HG02938 (cell line): ENCODE results near the gene THRSP.
"Not testable (repeated sequence)": the region's sequence is repeated elsewhere in the genome, so short reads cannot be mapped to it uniquely, and the experiment has no call there.

ENCODE experiments used
- ATAC-seq: cut with Tn5 transposase; IDR thresholded peaks from one replicate; pipeline ENCODE4 v1.9.1; 2021; ENCODE audit warnings: mild to moderate bottlenecking, moderate library complexity; ENCODE audit not compliant: unreplicated experiment

The THRSP gene, protein sequence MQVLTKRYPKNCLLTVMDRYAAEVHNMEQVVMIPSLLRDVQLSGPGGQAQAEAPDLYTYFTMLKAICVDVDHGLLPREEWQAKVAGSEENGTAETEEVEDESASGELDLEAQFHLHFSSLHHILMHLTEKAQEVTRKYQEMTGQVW

DNA sequence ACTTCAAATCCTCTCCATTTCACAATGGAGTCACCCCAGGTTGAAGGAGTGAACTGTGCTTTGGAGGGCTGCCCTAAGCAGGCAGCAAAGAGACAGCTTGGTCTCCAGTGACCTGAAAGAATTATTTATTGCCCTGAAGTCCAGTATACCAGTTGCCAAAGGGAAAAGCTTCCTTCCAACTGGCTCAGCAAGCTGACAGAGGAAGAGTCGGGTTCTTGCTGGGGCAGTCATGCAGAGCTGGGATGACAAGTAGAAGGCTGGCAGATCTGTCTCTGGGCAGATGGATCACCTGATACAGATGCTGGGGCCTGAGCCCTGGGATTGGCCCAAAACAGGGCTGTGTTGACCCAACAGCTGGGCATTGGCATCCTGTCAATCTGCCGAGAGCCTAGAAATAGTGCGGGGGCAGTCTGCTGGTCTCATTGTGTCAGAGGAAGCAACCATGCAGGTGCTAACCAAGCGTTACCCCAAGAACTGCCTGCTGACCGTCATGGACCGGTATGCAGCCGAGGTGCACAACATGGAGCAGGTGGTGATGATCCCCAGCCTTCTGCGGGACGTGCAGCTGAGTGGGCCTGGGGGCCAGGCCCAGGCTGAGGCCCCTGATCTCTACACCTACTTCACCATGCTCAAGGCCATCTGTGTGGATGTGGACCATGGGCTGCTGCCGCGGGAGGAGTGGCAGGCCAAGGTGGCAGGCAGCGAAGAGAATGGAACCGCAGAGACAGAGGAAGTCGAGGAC, at the start of gene THRSP:
THRSP (plus strand) TSS at position 422 of the 742 bp plus-strand sequence; CDS start at position 443, 21 bp downstream.
- ATAC-seq = no peak

DNA sequence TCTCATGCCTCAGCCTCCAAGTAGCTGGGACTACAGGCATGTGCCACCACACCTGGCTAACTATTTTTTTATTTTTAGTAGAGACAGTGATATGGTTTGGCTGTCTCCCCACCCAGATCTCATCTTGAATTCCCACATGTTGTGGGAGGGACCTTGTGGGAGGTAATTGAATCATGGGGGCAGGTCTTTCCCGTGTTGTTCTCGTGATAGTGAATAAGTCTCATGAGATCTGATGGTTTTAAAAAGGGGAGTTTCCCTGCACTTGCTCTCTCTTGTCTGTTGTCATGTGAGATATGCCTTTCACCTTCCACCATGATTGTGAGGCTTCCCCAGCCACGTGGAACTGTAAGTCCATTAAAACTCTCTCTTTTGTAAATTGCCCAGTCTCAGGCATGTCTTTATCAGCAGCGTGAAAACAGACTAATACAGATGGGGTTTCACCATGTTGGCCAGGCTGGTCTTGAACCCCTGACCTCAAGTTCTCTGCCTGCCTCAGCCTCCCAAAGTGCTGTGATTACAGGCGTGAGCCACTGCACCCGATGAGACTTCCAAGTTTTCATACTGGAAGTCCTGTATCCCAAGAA, 48.6 kb upstream of the THRSP start:
- not testable (repeated sequence) for ATAC-seq

DNA sequence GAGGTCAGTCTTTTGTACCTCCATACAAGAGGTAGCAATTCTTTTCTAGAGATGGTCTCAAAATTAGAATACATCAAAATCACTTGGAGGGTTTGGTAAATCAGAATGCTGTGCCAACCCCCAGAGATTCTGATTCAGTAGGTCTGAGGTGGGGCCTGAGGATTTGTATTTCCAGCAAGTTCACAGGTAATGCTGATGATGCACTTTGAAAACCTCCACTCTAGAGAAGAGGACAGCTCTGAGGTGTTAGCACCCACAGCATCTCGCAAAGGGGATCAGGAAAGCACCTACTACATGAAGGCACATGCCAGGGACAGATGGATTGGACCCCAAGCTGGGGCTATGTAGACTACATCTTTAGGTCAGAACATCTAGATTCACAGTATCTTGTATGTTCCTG, 47.8 kb upstream of the THRSP start:
- ATAC-seq = no peak

DNA sequence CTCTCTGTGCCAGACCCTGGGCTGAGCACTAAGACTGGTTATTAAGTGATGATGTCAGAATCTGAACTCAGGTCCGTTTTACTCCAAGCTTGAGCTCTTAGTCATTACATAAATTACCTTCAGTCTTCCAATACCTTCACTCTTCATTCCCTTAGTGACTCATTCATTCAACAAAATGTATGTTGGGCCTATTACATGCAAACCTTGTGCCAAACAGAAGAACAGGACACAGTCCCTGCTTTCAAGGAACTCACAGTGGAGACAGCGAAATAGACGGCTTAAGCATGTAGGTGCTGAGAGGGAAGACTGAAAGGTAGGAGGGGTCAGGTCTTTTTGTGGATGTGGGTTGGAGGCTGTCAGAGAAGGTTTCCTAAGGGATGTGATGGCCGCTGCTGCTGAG, 43.9 kb upstream of the THRSP start:
- no peak for ATAC-seq

DNA sequence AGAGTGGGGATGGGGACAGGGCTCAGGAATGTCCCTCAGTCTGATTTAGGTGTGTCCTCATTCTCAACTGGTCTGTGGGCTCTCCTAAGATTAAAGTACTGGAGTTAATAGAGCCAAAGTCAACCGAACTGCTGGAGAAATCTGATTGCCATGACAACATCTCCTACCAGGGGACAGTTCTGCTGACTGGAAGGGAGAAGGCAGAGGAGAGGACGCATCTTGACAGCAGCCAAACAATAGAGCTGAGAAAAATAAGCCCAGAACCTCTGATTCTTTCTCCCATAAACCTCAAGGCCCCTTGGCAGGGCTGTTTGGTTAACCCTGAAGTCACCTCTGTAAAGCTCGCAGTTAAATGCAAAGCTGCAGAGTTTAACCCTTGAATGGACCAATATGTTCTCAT, 43.4 kb upstream of the THRSP start:
- ATAC-seq = no peak

DNA sequence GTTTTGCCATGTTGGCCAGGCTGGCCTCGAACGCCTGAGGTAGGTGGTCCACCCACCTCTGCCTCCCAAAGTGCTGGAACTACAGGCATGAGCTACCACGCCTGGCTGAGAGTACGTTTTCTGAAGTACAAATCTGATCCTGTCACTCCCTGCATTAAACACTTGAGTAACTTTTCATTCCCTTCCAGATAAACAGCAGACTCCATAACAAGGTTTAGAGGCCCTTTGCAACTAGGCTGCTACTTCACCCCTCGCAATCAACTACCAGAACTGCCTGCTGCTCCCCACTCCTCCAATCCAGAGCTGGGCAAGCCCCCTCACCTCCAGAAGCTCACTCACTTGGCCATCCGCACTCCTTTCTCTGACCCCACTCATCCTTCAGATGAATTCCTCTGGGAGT, 42.0 kb upstream of the THRSP start:
- ATAC-seq = no peak

DNA sequence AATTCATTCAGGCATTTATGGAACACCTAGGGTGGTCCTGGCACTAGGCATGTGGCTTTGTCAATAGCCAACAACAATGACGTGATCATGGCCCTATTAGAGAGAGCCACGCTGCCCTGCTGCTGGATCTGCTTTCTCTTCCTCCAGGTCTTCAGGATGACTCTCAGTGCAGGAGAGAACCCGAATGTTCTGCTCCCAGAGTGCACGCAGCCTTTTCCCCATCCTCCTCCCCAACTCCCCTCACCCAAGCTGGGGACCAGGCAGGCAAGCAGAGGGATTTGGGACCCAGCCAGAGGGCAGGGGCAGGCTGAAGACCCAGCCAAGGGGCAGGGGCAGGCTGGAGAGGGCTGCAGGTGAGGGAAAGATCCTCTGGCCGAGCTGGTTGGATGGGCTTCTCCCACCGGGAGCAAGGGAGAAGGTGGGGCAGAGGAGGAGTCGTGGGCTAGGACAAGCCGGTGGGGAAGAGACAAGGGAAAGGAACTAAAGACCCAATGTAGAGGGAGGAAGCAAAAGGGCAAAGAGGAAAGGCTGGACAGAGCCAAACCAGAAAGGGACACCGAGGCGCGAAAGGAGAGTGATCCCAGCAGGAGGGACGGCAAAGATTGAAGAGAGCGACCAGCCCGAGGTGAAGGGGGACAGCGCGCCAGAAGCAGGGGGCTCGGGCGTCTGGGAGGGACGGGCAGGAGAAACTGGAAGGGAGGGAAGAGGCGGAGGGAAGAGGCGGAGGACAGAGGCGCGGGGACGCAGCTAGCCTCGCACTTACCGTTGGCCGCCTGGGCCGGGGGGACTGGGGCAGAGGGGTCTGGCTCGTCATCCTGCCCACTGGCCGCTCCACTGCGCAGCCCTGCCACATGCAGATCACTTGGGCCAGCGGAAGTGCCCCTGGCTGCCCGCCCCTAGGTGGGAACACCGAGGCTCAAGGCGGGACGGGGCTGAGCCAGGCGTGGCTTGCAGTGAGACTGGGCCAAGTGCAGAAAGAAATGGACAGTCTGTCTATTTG, 41.0 kb upstream of the THRSP start, which contains the start of gene KCTD14:
KCTD14 (minus strand) TSS at position 880 of the 1,000 bp plus-strand sequence; CDS start at position 853, 27 bp downstream.
- ATAC-seq = no peak

DNA sequence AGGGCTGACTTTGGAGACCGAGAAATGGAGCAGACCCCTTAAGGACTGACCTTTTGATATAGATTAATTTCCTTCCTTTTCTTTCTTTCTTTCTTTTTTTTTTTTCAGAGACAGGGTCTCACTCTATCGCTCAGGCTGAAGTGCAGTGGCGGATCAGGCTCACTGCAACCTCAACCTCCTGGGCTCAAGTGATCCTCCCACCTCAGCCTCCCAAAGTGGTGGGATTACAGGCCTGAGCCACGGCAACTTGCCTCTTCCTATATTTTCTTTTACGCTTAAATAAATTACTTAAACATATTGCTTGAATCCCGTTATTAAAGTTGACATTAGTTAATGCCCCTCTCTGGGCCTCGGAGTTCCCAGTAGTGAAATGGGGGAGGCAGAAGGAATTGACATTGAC, 40.2 kb upstream of the THRSP start:
- ATAC-seq = no peak

DNA sequence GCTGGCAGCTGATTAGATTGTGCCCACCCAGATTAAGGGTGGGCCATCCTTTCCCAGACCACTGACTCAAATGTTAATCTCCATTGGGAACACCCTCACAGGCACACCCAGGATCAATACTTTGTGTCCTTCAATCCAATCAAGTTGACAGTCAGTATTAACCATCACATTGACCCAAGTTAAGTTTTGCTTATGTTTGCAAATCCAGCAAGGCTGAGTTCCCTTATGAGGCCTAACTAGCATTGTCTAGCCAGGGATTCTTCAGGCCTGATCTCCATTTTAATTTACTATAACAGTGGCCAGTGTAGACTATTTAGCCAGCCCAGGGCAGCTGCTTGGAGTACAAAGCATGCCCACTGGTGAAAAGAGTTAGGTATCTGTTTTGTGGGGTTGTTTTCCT, 38.3 kb upstream of the THRSP start:
- ATAC-seq = no peak

DNA sequence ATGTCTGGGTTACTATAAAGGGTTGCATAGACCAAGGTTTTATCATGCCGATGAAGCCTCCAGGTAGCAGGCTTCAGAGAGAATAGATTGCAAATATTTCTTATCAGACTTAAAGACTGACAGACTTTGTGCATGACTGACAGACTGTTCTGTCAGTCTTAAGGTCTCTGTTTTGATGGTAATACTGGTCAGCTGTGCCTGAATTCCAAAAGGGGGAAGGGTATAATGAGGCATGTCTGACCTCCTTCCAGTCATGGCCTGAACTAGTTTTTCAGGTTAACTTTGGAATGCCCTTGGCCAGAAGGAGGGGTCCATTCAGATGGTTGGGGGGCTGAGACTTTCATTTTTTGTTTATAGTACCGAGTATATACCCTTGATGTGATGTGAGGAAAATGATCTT, 35.9 kb upstream of the THRSP start:
- no peak for ATAC-seq

DNA sequence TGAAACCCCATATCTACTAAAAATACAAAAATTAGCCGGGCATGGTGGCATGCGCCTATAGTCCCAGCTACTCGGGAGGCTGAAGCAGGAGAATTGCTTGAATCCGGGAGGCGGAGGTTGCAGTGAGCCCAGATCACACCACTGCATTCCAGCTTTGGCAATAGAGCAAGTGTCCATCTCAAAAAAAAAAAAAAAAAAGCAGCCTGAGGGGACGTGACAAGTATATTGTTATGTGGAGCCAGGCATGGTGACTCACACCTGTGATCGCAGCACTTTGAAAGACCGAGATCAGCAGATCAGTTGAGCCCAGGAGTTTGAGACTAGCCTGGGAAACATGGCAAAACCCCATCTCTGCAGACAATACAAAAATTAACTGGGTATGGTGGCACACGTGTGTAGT, 35.2 kb upstream of the THRSP start:
- not testable (repeated sequence) for ATAC-seq

DNA sequence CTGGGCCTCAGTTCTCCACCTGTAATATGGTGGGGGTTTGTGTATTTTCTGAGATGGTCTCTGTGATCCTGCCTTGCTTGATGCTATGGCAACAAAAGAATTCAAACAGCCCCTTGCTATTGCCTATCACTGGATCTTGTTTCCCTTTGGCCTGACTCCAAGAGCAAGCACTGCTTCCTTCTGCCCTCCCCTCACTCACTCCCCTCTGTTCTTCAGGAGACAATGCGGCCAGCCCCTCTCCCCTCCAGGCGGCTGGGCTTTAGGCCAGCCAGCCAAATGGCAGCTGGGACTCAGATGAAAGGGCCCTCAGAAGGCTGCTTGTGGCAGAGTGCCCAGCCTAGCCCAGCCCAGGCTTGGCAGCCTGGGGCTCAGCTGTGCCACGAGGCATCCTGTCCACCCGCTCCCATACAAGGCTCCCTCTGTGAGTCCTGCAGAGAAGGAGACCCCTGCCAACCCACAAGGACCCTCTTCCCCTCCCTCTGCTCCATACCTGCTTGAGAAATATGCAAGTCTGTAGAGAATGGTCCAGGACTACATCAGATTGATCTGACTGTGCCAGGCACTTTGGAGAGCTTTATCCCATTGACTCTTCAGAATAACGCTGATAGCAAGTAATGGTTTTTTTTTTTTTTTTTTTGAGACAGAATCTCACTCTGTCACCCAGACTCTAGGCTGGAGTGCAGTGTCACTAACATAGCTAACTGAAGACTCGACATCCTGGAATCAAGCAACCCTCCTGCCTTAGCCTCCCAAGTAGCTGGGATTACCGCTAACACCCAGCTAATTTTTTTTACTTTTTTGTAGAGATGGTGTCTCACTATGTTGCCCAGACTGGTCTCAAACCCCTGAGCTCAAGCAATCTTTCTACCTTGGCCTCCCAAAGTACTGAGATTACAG, 33.0 kb upstream of the THRSP start:
- ATAC-seq = no peak

DNA sequence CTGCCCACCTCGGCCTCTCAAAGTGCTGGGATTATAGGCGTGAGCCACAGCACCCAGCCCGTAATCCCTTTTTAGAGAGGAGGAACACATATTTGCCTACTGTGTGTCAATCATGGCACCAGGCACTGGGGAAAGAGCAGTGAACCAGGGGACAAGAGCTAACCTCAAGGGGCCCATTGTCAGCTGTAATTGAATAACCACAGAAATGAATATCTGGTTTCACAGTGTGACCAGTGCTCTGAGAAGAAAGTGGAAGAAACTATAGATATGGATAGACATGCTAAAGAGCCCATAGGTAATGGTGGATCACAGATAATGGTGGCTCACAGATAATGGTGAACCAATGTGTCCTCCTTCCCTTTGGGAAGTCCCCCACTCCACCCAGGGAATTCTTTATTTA, 32.0 kb upstream of the THRSP start:
- ATAC-seq = peak; percentile 86

DNA sequence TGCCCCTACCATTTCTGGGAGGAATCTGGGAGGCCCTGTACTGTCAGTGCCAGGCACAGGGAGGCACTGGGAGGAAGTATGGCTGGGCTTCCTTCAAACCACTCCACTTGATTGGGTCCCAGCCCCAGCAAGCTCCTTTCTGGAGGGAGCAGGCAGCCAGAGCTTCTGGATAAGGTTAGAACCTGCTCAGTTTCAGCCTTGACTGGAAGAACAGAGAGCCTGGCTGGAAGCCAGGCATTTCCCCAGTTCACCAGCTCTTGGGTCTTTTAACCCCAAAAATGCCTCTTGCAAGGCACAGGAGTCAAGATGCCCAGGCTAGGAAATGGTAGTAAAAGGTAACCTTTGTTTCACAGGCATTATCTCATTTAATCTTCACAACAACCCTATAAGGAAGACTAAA, 31.6 kb upstream of the THRSP start:
- ATAC-seq = no peak

DNA sequence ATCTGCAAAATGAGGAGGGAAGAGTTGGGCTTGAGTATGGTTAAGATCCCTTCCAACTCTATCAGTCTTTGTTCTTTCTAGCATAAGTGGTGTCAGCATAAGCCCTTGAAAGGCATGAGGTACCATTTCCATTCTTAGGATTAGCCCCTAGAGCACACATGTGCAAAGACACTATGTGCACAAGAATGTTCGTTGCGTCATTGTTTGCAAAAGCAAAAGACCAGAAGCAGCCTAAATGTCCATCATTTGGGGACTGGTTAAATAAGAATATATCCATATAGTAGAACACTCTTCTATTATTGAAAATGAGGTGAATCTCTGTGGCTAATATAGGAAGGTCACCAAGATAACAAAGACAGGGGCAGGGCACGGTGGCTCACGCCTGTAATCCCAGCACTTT, 30.6 kb upstream of the THRSP start:
- no peak for ATAC-seq

DNA sequence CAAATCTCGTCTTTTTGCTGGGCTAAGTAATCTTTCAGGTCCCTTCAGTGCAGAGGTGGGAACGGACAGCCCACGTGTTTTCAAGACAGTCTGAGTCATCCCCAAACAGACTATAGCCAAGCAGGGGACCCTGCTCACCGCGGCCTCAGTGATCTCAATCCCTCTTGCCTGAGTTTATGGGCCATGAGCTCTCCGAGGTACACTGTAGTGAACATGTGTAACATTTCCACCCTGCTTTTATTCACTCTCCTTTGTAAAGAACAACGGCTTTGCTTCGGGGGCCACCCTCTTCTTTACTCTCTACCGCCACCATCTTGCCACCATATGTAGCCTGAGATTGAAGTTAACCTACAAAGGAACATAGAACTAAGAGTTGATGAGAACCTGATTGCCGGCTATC, 29.0 kb upstream of the THRSP start:
- no peak for ATAC-seq

DNA sequence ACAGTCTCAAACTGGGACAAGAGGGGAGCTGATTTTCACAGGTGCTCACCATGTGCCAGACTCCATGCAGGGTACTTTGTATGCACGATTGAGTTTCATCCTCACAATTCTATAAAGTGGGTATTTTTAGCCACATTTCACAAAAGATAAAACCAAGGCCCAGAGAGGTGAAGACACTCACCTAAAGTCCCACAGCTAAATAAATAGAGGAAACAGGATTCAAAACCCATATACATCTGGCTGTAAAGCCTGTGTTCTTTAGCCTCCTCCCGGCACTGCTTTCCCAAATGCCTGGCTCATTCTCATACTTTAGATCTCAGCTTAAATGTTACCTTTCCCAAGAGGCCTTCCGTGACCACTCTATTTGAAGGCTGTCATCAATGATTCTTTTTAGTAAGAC, 27.3 kb upstream of the THRSP start:
- ATAC-seq = no peak

DNA sequence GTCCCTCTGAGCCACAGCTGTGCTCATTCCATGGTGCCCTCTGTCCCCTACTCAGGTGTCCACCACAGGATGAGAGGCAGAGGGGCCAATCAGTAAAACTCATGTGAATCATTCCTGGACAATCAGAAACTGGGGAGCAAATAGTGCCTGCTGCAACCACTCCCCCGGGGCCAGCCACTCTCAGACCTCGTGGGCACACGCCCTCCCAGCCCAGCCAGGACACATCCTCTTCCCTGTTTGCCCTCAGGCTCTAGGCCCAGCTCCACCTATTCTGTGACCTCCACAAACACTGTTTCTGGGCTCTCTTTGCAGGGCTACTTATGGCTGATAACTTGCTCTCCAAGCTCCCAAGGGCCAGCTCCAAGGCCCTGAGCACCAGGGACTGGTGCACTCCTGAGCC, 26.6 kb upstream of the THRSP start:
- ATAC-seq = no peak

DNA sequence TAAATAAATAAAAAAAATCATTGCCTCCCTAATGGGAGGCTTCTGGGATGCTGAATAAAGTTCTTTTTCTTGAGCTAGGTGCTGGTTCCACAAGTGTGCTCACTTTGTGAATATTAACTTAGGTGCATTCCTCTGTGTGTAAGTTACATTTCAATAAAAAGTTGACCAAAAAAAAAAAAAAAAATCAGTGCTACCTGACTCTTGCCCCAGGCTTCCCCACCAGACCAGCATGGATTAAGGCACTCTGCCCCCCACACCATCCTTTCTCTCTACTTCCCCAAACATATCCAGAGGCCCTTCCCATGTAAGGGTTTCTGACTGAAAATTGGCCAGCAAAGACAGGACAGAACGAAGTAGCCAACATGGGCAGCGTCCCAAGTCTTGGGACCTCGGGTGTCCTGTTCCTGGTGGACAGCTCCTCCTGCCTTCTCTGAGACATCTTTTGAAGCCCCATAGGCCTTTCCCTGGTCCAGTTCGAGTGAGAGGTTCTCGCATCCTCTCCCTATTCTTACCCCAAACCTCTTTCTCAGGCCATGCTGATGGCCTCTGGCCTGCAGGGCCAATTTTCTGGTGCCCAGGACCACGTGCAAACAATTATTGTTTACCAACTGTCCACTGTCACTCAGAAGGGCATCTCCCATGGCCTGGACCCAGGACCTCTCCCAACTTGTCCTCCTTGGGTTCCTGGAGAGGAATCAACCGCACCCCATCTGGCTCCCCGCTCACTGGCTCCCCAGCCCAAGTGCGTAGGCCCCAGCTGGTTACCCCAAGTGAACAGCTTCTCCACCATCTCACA, 25.6 kb upstream of the THRSP start:
- no peak for ATAC-seq
